AG04450 (cell line): ENCODE results near the gene QRICH1. TPM values are rescaled to one million over a fixed set of nuclear protein-coding genes. Genes with fewer than 3 reads are reported as not detected.

Experiments used
- CTCF ChIA-PET: fragments of 300-600, 350-600 bp; formaldehyde crosslinking; extraction: SDS; loops from one replicate; lab custom pipeline; 2022; ENCODE audit warnings: antibody characterized with exemption, inconsistent platforms; lab: Charles Lee
- POLR2A ChIA-PET: fragments of 350-600 bp; formaldehyde crosslinking; extraction: SDS; loops from one replicate; lab custom pipeline; 2021; ENCODE audit warnings: antibody characterized with exemption, inconsistent platforms; lab: Yijun Ruan, JAX
- DNase-seq: peaks from one replicate; pipeline ENCODE4 v3.0.0-alpha.2; 2011; ENCODE audit warnings: low read depth, low spot score
- H3K27ac ChIP-seq: one replicate; pipeline ENCODE4 v1.5.1; 2012; ENCODE audit warnings: low read depth, low read length, control low read depth
- H3K27me3 ChIP-seq: one replicate; pipeline ENCODE4 v1.6.0; 2012; ENCODE audit warnings: low read length; ENCODE audit not compliant: control insufficient read depth, insufficient read depth
- H3K4me3 ChIP-seq: 2 replicates; pipeline ENCODE4 v1.5.1; 2011; ENCODE audit warnings: mild to moderate bottlenecking, low read depth, low read length, control low read depth
- H3K9me3 ChIP-seq: 2 replicates; pipeline ENCODE4 v1.5.1; 2012; ENCODE audit warnings: low read length; ENCODE audit not compliant: control insufficient read depth, insufficient read depth
- CTCF ChIP-seq: IDR thresholded peaks from 2 replicates; pipeline ENCODE4 v1.5.1; 2011; ENCODE audit warnings: low read depth, low read length, control low read depth, inconsistent platforms
- polyA minus RNA-seq: library from RNA; depleted of rRNA, polyadenylated mRNA; stranded (reverse); fragments of >200 nt; gene quantifications from 2 replicates; pipeline ENCODE4 v1.2.3, GENCODE V29; 2011; rRNA and poly(A)+ RNA removed
- polyA plus RNA-seq: library from polyadenylated mRNA; depleted of rRNA; stranded (reverse); fragments of >200 nt; gene quantifications from 2 replicates; pipeline ENCODE4 v1.2.3, GENCODE V29; 2011; rRNA removed

Gene QRICH1
- polyA plus RNA-seq: 68.6 and 69.7 TPM in 2 replicates
- polyA minus RNA-seq: 144 and 177 TPM in 2 replicates

- Histone ChIP-seq H3K27me3 (no peaks in the 10 kb centered on the region), H3K27ac (peak within 1 kb of the TSS; percentile 98), H3K9me3 (no peaks in the 10 kb centered on the region; the same call in 1 of the 2 replicates), H3K4me3 (peak within 1 kb of the TSS; percentile 99)
- DNase-seq: peak; percentile 97
- CTCF ChIA-PET: interaction anchor here (0.7 to 4.0 kb wide), 16 partner anchors 8 to 354 kb away, joined by 3 to 37 read pairs (median 4); partner anchors contain the start of genes KLHDC8B, NDUFAF3, P4HTM and WDR6
- POLR2A ChIA-PET: interaction anchor here (0.5 to 3.6 kb wide), 29 partner anchors 11 to 377 kb away, joined by 3 to 45 read pairs (median 4); partner anchors contain the start of genes ARIH2, DALRD3, IMPDH2 and IP6K2
- peak; percentile 72 for TF ChIP-seq CTCF
Measured at GRCh38 chr3:49093853-49094767, at the start of gene QRICH1. QRICH1 (minus strand) TSS chr3:49094071; CDS start chr3:49077017, 17,054 bp downstream.

GRCh38 chr3:49140080-49140479 lies 46.2 kb upstream of the QRICH1 start:
- Histone ChIP-seq H3K27me3 (peaks cover 5% of the 10 kb centered on the region), H3K9me3 (no peaks in the 10 kb centered on the region; the same call in none of the 2 replicates), H3K4me3 (no peak overlapping the region), H3K27ac (no peak overlapping the region)
- CTCF ChIA-PET: no interaction called here
- TF ChIP-seq CTCF: no peak
- DNase-seq: no peak
- POLR2A ChIA-PET: no interaction called here

GRCh38 chr3:49135499-49135898 lies 41.6 kb upstream of the QRICH1 start:
- TF ChIP-seq CTCF: no peak

GRCh38 chr3:49134471-49135265 lies 40.8 kb upstream of the QRICH1 start:
- no peak for DNase-seq
- Histone ChIP-seq H3K9me3 (no peaks in the 10 kb centered on the region), H3K27me3 (no peaks in the 10 kb centered on the region), H3K4me3 (peak overlapping the region; percentile 22; the same call in 1 of the 2 replicates), H3K27ac (no peak overlapping the region)
- CTCF ChIA-PET: no interaction called here
- POLR2A ChIA-PET: interaction anchor here (0.9 kb wide), 1 partner anchor 30 kb away, joined by 4 read pairs; the partner anchor contains the start of gene QARS1
- TF ChIP-seq CTCF: no peak

More at GRCh38 chr3:49135499-49135898, 41.6 kb upstream of the QRICH1 start:
- no peak for DNase-seq
- Histone ChIP-seq H3K27me3 (peaks cover 2% of the 10 kb centered on the region), H3K27ac (no peak overlapping the region), H3K9me3 (no peaks in the 10 kb centered on the region), H3K4me3 (no peak overlapping the region)
- ChIA-PET POLR2A (no interaction called here), CTCF (no interaction called here)
